ENCODE measurements around the gene AJAP1.

AJAP1 gene

DNA sequence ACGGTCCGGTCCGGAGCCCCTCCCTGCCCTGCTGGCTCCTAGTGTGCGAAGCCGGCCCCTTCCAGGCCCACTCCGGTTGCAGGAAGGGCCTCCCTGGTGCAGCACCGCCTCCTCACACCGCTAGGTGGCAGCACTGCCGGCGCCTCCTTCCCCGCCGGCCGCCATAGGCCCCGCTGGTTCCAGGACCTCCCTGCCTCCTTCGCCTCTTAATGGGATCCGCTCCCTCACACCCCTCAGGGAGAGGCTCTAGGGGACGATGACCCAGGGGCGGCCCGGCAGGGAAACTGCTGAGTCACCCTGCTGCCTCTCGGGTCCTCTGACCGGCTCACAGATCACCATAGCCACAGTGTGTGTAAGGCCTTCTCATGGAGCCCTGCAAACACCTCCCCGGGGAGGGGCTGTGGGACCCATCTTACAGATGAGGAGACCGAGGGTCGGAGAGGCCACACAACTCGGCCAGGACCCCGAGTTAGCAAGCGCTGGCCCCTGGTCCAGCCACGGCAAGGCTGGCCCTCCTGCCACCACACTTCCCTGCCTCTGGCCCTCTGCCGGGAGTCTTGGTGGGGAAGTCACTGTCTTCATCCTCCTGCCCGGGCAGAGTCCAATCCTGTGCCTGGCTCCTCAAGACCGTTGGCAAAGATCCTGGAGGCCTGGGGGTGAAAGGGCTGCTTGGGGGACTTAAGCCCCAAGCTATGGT is 1.6 kb upstream of the AJAP1 start:
- WGBS (ENCODE audit: insufficient coverage) = 17% methylated on average over 30 of the region's 31 CpGs
- Histone ChIP-seq H3K4me3 (ENCODE audit: control insufficient read depth in 1 of 7, extremely low read depth in 1 of 7, insufficient read depth in 4 of 7, low read depth in 2 of 7, low read length in 6 of 7) (no peak overlapping the region), H3K4me1 (ENCODE audit: control extremely low read depth in 1 of 4, control insufficient read depth in 4 of 4, insufficient read depth in 4 of 4, low read length in 3 of 4) (peaks cover 0 to 28% (median 10%) of the 10 kb centered on the region in 4 experiments), H3K27ac (ENCODE audit: insufficient read depth in 1 of 2, low read depth in 1 of 2, low read length in 2 of 2, poor library complexity in 1 of 2, severe bottlenecking in 2 of 2) (no peak overlapping the region), H3K27me3 (replicated peaks in 2 of 5; ENCODE audit: control insufficient read depth in 4 of 5, insufficient read depth in 5 of 5, low read length in 4 of 5) (peaks cover 7 to 94% (median 36%) of the 10 kb centered on the region in 5 experiments), H3K36me3 (ENCODE audit: control insufficient read depth in 4 of 4, insufficient read depth in 4 of 4, low read length in 3 of 4) (no peaks in the 10 kb centered on the region), H3K9me3 (ENCODE audit: control extremely low read depth in 1 of 5, control insufficient read depth in 4 of 5, insufficient read depth in 2 of 5, low read depth in 1 of 5, low read length in 4 of 5) (no peaks in the 10 kb centered on the region)
- ChIA-PET POLR2A (no interaction called here), CTCF (interaction anchor here (0.6 kb wide), 1 partner anchor 482 kb away, joined by 3 read pairs; no protein-coding TSS in a partner anchor)
- DNase-seq = peak; percentile 43 to 55 (median 52)

- Histone ChIP-seq H3K27me3 (replicated peaks in 2 of 5; ENCODE audit: control insufficient read depth in 4 of 5, insufficient read depth in 5 of 5, low read length in 4 of 5) (peaks cover 7 to 95% (median 41%) of the 10 kb centered on the region in 5 experiments), H3K4me1 (ENCODE audit: control extremely low read depth in 1 of 4, control insufficient read depth in 4 of 4, insufficient read depth in 4 of 4, low read length in 3 of 4) (peaks cover 0 to 28% (median 10%) of the 10 kb centered on the region in 4 experiments), H3K27ac (ENCODE audit: insufficient read depth in 1 of 2, low read depth in 1 of 2, low read length in 2 of 2, poor library complexity in 1 of 2, severe bottlenecking in 2 of 2) (no peak overlapping the region), H3K9me3 (ENCODE audit: control extremely low read depth in 1 of 5, control insufficient read depth in 4 of 5, insufficient read depth in 2 of 5, low read depth in 1 of 5, low read length in 4 of 5) (no peaks in the 10 kb centered on the region), H3K4me3 (ENCODE audit: control insufficient read depth in 1 of 7, extremely low read depth in 1 of 7, insufficient read depth in 4 of 7, low read depth in 2 of 7, low read length in 6 of 7) (no peak overlapping the region), H3K36me3 (ENCODE audit: control insufficient read depth in 4 of 4, insufficient read depth in 4 of 4, low read length in 3 of 4) (no peaks in the 10 kb centered on the region)
- ChIA-PET POLR2A (no interaction called here), CTCF (no interaction called here)
- no peak for DNase-seq
- 18% methylated on average over 9 of the region's 9 CpGs for WGBS (ENCODE audit: insufficient coverage)
Measured at GRCh38 chr1:4653328-4653660, 1.1 kb upstream of the AJAP1 start.

DNA sequence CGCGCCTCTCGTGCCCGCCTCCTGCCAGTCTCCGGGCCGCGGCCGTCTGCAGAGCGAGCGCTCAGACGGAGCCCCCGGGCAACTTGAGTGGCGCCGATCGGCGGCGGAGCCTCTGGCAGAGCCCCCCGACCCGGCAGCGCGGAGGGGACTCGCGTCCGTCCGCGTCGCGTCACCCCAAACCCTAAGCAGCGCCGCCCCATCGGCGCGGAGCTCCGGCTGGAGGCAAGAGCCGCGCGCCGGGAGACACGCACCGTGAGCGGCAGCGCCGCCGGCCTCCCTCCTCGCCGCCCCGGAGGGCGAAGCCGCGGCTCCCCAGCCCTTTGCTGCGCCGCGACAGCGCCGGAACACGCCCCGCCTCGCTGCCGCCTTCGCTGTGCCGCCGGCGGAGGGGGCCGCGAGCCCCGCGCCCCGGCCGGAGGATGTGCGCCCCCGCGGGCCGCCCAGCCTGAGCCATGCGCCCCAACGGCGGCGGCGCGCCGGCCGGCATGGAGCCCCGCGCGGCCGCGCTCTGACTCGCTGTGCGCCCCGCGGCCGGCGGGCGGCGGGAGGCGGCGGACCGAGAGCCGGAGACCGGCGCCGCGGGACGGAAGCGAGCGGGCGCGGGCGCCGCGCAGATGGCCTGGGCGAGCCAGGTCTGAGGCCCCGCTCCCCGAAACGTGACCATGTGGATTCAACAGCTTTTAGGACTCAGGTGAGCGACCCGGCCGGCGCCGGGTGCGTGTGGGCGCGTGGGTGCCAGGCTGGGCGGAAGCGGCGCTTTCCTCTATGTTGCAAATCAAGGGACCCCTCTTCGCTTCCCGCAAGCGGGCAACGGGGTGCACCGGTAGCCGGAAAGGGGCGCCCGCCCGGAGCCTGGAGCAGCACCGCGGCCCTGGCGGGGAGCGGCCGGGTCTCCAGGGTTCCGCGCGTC is 610 bp downstream of the AJAP1 start:
- CTCF ChIA-PET = interaction anchor here (0.9 kb wide), 1 partner anchor 16 kb away, joined by 3 read pairs; no protein-coding TSS in a partner anchor
- H3K4me3 ChIP-seq (ENCODE audit: control insufficient read depth in 1 of 7, extremely low read depth in 1 of 7, insufficient read depth in 4 of 7, low read depth in 2 of 7, low read length in 6 of 7) = peak overlapping the region in 4 of 7 experiments; percentile 27 to 68 (median 56)
- peaks cover 5 to 95% (median 50%) of the 10 kb centered on the region in 5 experiments for H3K27me3 ChIP-seq (replicated peaks in 2 of 5; ENCODE audit: control insufficient read depth in 4 of 5, insufficient read depth in 5 of 5, low read length in 4 of 5)
- peak in 2 of 3 donors; percentile 23 to 34 for DNase-seq
- H3K36me3 ChIP-seq (ENCODE audit: control insufficient read depth in 4 of 4, insufficient read depth in 4 of 4, low read length in 3 of 4) = no peaks in the 10 kb centered on the region
- under 1% methylated on average over 130 of the region's 142 CpGs for WGBS (ENCODE audit: insufficient coverage)
- peaks cover 0 to 28% (median 10%) of the 10 kb centered on the region in 4 experiments for H3K4me1 ChIP-seq (ENCODE audit: control extremely low read depth in 1 of 4, control insufficient read depth in 4 of 4, insufficient read depth in 4 of 4, low read length in 3 of 4)
- H3K9me3 ChIP-seq (ENCODE audit: control extremely low read depth in 1 of 5, control insufficient read depth in 4 of 5, insufficient read depth in 2 of 5, low read depth in 1 of 5, low read length in 4 of 5) = no peaks in the 10 kb centered on the region
- H3K27ac ChIP-seq (ENCODE audit: insufficient read depth in 1 of 2, low read depth in 1 of 2, low read length in 2 of 2, poor library complexity in 1 of 2, severe bottlenecking in 2 of 2) = no peak overlapping the region
- POLR2A ChIA-PET = no interaction called here

- no peaks in the 10 kb centered on the region for H3K9me3 ChIP-seq (ENCODE audit: control extremely low read depth in 1 of 5, control insufficient read depth in 4 of 5, insufficient read depth in 2 of 5, low read depth in 1 of 5, low read length in 4 of 5)
- H3K4me3 ChIP-seq (ENCODE audit: control insufficient read depth in 1 of 7, extremely low read depth in 1 of 7, insufficient read depth in 4 of 7, low read depth in 2 of 7, low read length in 6 of 7) = peak overlapping the region in 3 of 7 experiments; percentile 48 to 68 (median 63)
- peaks cover 5 to 94% (median 49%) of the 10 kb centered on the region in 5 experiments for H3K27me3 ChIP-seq (replicated peaks in 2 of 5; ENCODE audit: control insufficient read depth in 4 of 5, insufficient read depth in 5 of 5, low read length in 4 of 5)
- peaks cover 0 to 28% (median 10%) of the 10 kb centered on the region in 4 experiments for H3K4me1 ChIP-seq (ENCODE audit: control extremely low read depth in 1 of 4, control insufficient read depth in 4 of 4, insufficient read depth in 4 of 4, low read length in 3 of 4)
- ChIA-PET CTCF (interaction anchor here (0.9 to 1.3 kb wide), 2 partner anchors 16 to 859 kb away, joined by 3 to 4 read pairs; no protein-coding TSS in a partner anchor), POLR2A (interaction anchor here (0.5 kb wide), 1 partner anchor 1838 kb away, joined by 4 read pairs; no protein-coding TSS in a partner anchor)
- H3K27ac ChIP-seq (ENCODE audit: insufficient read depth in 1 of 2, low read depth in 1 of 2, low read length in 2 of 2, poor library complexity in 1 of 2, severe bottlenecking in 2 of 2) = no peak overlapping the region
- WGBS (ENCODE audit: insufficient coverage) = under 1% methylated on average over 75 of the region's 78 CpGs
- no peaks in the 10 kb centered on the region for H3K36me3 ChIP-seq (ENCODE audit: control insufficient read depth in 4 of 4, insufficient read depth in 4 of 4, low read length in 3 of 4)
- peak; percentile 53 to 74 (median 68) for DNase-seq
Measured at GRCh38 chr1:4655674-4656532, 1.5 kb downstream of the AJAP1 start.

GRCh38 chr1:4656533-4657140 is 2.2 kb downstream of the AJAP1 start:
- Histone ChIP-seq H3K27me3 (replicated peaks in 2 of 5; ENCODE audit: control insufficient read depth in 4 of 5, insufficient read depth in 5 of 5, low read length in 4 of 5) (peaks cover 5 to 95% (median 55%) of the 10 kb centered on the region in 5 experiments), H3K9me3 (ENCODE audit: control extremely low read depth in 1 of 5, control insufficient read depth in 4 of 5, insufficient read depth in 2 of 5, low read depth in 1 of 5, low read length in 4 of 5) (no peaks in the 10 kb centered on the region), H3K27ac (ENCODE audit: insufficient read depth in 1 of 2, low read depth in 1 of 2, low read length in 2 of 2, poor library complexity in 1 of 2, severe bottlenecking in 2 of 2) (no peak overlapping the region), H3K36me3 (ENCODE audit: control insufficient read depth in 4 of 4, insufficient read depth in 4 of 4, low read length in 3 of 4) (no peaks in the 10 kb centered on the region), H3K4me3 (ENCODE audit: control insufficient read depth in 1 of 7, extremely low read depth in 1 of 7, insufficient read depth in 4 of 7, low read depth in 2 of 7, low read length in 6 of 7) (peak overlapping the region in 1 of 7 experiments; percentile 26), H3K4me1 (ENCODE audit: control extremely low read depth in 1 of 4, control insufficient read depth in 4 of 4, insufficient read depth in 4 of 4, low read length in 3 of 4) (peaks cover 0 to 28% (median 10%) of the 10 kb centered on the region in 4 experiments)
- CTCF ChIA-PET = interaction anchor here (1.3 to 2.0 kb wide), 3 partner anchors 170 to 861 kb away, joined by 3 to 7 read pairs (median 4); partner anchors contain the start of gene LRRC47
- no peak for DNase-seq
- POLR2A ChIA-PET = no interaction called here
- 11% methylated on average over 16 of the region's 17 CpGs for WGBS (ENCODE audit: insufficient coverage)

DNA sequence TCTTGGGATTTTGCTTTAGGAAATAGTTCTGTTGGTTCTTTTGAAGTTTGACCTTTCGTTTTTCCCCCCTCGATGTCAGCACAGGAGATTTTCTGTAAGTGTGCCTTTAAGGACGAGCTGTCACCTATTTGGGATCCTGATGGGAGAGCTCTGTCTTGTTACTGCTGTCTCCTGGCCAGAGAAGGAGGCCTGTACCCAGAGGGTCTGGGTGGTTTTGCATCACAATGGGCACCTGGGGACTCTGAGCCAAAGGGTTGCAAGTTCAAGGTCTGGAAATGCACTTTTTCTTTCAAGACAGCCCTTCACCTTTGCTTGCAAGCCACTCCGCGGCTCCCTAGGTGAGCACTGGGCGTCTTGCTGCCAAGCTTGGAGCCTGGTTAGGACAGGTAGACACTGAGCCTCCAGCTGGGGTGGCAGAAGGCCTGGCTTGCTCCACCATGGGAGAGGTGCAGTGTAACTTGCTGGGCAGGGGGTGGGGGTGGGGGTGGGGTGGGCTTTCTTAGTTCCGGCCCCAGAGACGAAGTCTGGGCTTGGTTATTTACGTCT is 2.9 kb downstream of the AJAP1 start:
- peaks cover 2 to 93% (median 52%) of the 10 kb centered on the region in 5 experiments for H3K27me3 ChIP-seq (replicated peaks in 2 of 5; ENCODE audit: control insufficient read depth in 4 of 5, insufficient read depth in 5 of 5, low read length in 4 of 5)
- 10% methylated on average over 5 of the region's 9 CpGs for WGBS (ENCODE audit: insufficient coverage)
- no peak for DNase-seq
- no peak overlapping the region for H3K4me3 ChIP-seq (ENCODE audit: control insufficient read depth in 1 of 7, extremely low read depth in 1 of 7, insufficient read depth in 4 of 7, low read depth in 2 of 7, low read length in 6 of 7)
- ChIA-PET CTCF (interaction anchor here (0.6 to 2.0 kb wide), 3 partner anchors 101 to 861 kb away, joined by 3 to 7 read pairs (median 3); partner anchors contain the start of gene LRRC47), POLR2A (no interaction called here)
- H3K9me3 ChIP-seq (ENCODE audit: control extremely low read depth in 1 of 5, control insufficient read depth in 4 of 5, insufficient read depth in 2 of 5, low read depth in 1 of 5, low read length in 4 of 5) = no peaks in the 10 kb centered on the region
- H3K36me3 ChIP-seq (ENCODE audit: control insufficient read depth in 4 of 4, insufficient read depth in 4 of 4, low read length in 3 of 4) = no peaks in the 10 kb centered on the region
- no peak overlapping the region for H3K27ac ChIP-seq (ENCODE audit: insufficient read depth in 1 of 2, low read depth in 1 of 2, low read length in 2 of 2, poor library complexity in 1 of 2, severe bottlenecking in 2 of 2)
- peaks cover 0 to 28% (median 10%) of the 10 kb centered on the region in 4 experiments for H3K4me1 ChIP-seq (ENCODE audit: control extremely low read depth in 1 of 4, control insufficient read depth in 4 of 4, insufficient read depth in 4 of 4, low read length in 3 of 4)
